Naive thymus-derived CD8-positive, alpha-beta T cell (primary cell): ENCODE measurements around the gene WWTR1. TPM values are rescaled to one million over a fixed set of nuclear protein-coding genes. Genes with fewer than 3 reads are reported as not detected.

Source experiments
- ATAC-seq, 2 donors: fragments of 150-1000 bp; cut with Tn5 transposase in 1 of 2; sonication (Bioruptor Pico), chemical (Tn5 transposase) in 1 of 2; 1 replicate in 1 of 2; 2 replicates in 1 of 2; pipeline ENCODE4 v1.10.0; 2021; ENCODE audit warnings: mild to moderate bottlenecking in 2 of 2, moderate library complexity in 2 of 2
- POLR2A ChIA-PET: fragments of 350-600 bp; sonication (Branson Sonifier 250); formaldehyde crosslinking; loops from one replicate; lab custom pipeline; 2021; ENCODE audit warnings: antibody characterized with exemption; lab: Charles Lee
- DNase-seq, 10 donors: peaks; one replicate each; pipeline versions ENCODE4 v3.0.0 to v3.0.0-alpha.2; 2020 to 2022
- H3K27ac Mint-ChIP-seq, 10 donors: one replicate each; pipeline ENCODE4 v1.8.0; 2020 to 2022; ENCODE audit warnings: mild to moderate bottlenecking in 10 of 10, mixed read lengths in 10 of 10, moderate library complexity in 4 of 10, inconsistent platforms in 1 of 10
- H3K27me3 Mint-ChIP-seq, 5 donors: one replicate each; pipeline ENCODE4 v1.8.0; 2021 to 2022; ENCODE audit warnings: mixed read lengths in 5 of 5
- H3K36me3 Mint-ChIP-seq, 3 donors: one replicate each; pipeline ENCODE4 v1.8.0; 2020 to 2022; ENCODE audit warnings: mixed read lengths in 3 of 3, mild to moderate bottlenecking in 2 of 3, inconsistent platforms in 1 of 3
- H3K4me1 Mint-ChIP-seq, 4 donors: one replicate each; pipeline ENCODE4 v1.8.0; 2021 to 2022; ENCODE audit warnings: mixed read lengths in 4 of 4
- H3K4me3 Mint-ChIP-seq, 10 donors: one replicate each; pipeline ENCODE4 v1.8.0; 2020 to 2022; ENCODE audit warnings: mild to moderate bottlenecking in 10 of 10, mixed read lengths in 10 of 10, moderate library complexity in 6 of 10, inconsistent platforms in 1 of 10
- H3K9me3 Mint-ChIP-seq, 9 donors: one replicate each; pipeline ENCODE4 v1.8.0; 2020 to 2022; ENCODE audit warnings: mixed read lengths in 9 of 9, mild to moderate bottlenecking in 3 of 9, inconsistent platforms in 1 of 9, moderate library complexity in 1 of 9
- polyA plus RNA-seq, 3 donors: library from polyadenylated mRNA; unstranded; fragments of 300-500 nt; fragmentation: Illumina TruSeq; gene quantifications; one replicate each; pipeline ENCODE4 v1.2.3, GENCODE V29; 2021
- total RNA-seq, 8 experiments: library from RNA in 2 of 8; stranded (reverse) in 2 of 8; gene quantifications; one replicate each; pipeline ENCODE4 v1.2.3 and lab custom pipeline; 2021 to 2026

WWTR1 gene
- total and polyA plus RNA-seq, 5 experiments from 2014 or later = 0.06 to 0.58 (median 0.37) TPM

- DNase-seq = no peak
- POLR2A ChIA-PET = no interaction called here
- no peak for ATAC-seq
Measured at GRCh38 chr3:149670742-149671492, 13.1 kb upstream of the WWTR1 start.

GRCh38 chr3:149667576-149667975, 9.8 kb upstream of the WWTR1 start:
- Mint-ChIP-seq H3K4me1 (no peaks in the 10 kb centered on the region), H3K27ac (no peak overlapping the region), H3K27me3 (peaks cover 14 to 26% (median 21%) of the 10 kb centered on the region in 5 donors), H3K36me3 (peaks cover 0 to under 1% (median 0%) of the 10 kb centered on the region in 3 donors), H3K9me3 (no peaks in the 10 kb centered on the region), H3K4me3 (no peak overlapping the region)
- ATAC-seq (no peak), DNase-seq (no peak)
- POLR2A ChIA-PET = no interaction called here

More at GRCh38 chr3:149670742-149671492, 13.1 kb upstream of the WWTR1 start:
- no peak overlapping the region for H3K27ac Mint-ChIP-seq
- H3K4me1 Mint-ChIP-seq = no peaks in the 10 kb centered on the region
- H3K4me3 Mint-ChIP-seq = no peak overlapping the region
- peaks cover 5 to 21% (median 9%) of the 10 kb centered on the region in 5 donors for H3K27me3 Mint-ChIP-seq
- H3K9me3 Mint-ChIP-seq = peaks cover 0 to 1% (median 0%) of the 10 kb centered on the region in 9 donors
- peaks cover 0 to 2% (median 0%) of the 10 kb centered on the region in 3 donors for H3K36me3 Mint-ChIP-seq

GRCh38 chr3:149663966-149664365, 6.1 kb upstream of the WWTR1 start:
- Mint-ChIP-seq H3K9me3 (peaks cover 0 to 3% (median 0%) of the 10 kb centered on the region in 9 donors), H3K4me3 (no peak overlapping the region), H3K27ac (no peak overlapping the region), H3K36me3 (peaks cover 0 to 5% (median 0%) of the 10 kb centered on the region in 3 donors), H3K27me3 (peaks cover 30 to 52% (median 37%) of the 10 kb centered on the region in 5 donors), H3K4me1 (peaks cover 0 to under 1% (median 0%) of the 10 kb centered on the region in 4 donors)
- ATAC-seq = no peak
- POLR2A ChIA-PET = no interaction called here
- no peak for DNase-seq

- no peak for ATAC-seq
- H3K36me3 Mint-ChIP-seq = peaks cover 0 to 5% (median 0%) of the 10 kb centered on the region in 3 donors
- POLR2A ChIA-PET = no interaction called here
- peaks cover 34 to 61% (median 48%) of the 10 kb centered on the region in 5 donors for H3K27me3 Mint-ChIP-seq
- H3K4me3 Mint-ChIP-seq = no peak overlapping the region
- H3K9me3 Mint-ChIP-seq = peaks cover 0 to 3% (median 0%) of the 10 kb centered on the region in 9 donors
- no peak for DNase-seq
- H3K4me1 Mint-ChIP-seq = peaks cover 4 to 12% (median 7%) of the 10 kb centered on the region in 4 donors
- no peak overlapping the region for H3K27ac Mint-ChIP-seq
Measured at GRCh38 chr3:149662240-149662887, 4.5 kb upstream of the WWTR1 start.

- Mint-ChIP-seq H3K4me1 (peaks cover 8 to 18% (median 14%) of the 10 kb centered on the region in 4 donors), H3K9me3 (peaks cover 0 to 3% (median 0%) of the 10 kb centered on the region in 9 donors), H3K4me3 (no peak overlapping the region), H3K27me3 (peaks cover 39 to 76% (median 56%) of the 10 kb centered on the region in 5 donors), H3K27ac (no peak overlapping the region), H3K36me3 (peaks cover 0 to 5% (median 0%) of the 10 kb centered on the region in 3 donors)
- ATAC-seq (no peak), DNase-seq (no peak)
- POLR2A ChIA-PET = no interaction called here
Measured at GRCh38 chr3:149660462-149660861, 2.6 kb upstream of the WWTR1 start.

- Mint-ChIP-seq H3K27ac (no peak overlapping the region), H3K36me3 (peaks cover 0 to 5% (median 0%) of the 10 kb centered on the region in 3 donors), H3K27me3 (peaks cover 42 to 88% (median 60%) of the 10 kb centered on the region in 5 donors), H3K9me3 (peaks cover 0 to 3% (median 0%) of the 10 kb centered on the region in 9 donors), H3K4me1 (peaks cover 8 to 18% (median 14%) of the 10 kb centered on the region in 4 donors), H3K4me3 (peak overlapping the region; percentile 66 to 86 (median 72))
- POLR2A ChIA-PET = interaction anchor here (0.6 kb wide), 1 partner anchor 309 kb away, joined by 3 read pairs; no protein-coding TSS in a partner anchor
- ATAC-seq = no peak
- no peak for DNase-seq
Measured at GRCh38 chr3:149658744-149659497, 1.1 kb upstream of the WWTR1 start.

- H3K27ac Mint-ChIP-seq = peak overlapping the region in 2 of 10 donors; percentile 17 to 18
- peak overlapping the region; percentile 67 to 89 (median 78) for H3K4me3 Mint-ChIP-seq
- ATAC-seq (peak; percentile 56 to 59), DNase-seq (peak in 1 of 10 donors; percentile 7)
- POLR2A ChIA-PET = no interaction called here
- peaks cover 0 to 2% (median 0%) of the 10 kb centered on the region in 9 donors for H3K9me3 Mint-ChIP-seq
- peaks cover 0 to 3% (median 0%) of the 10 kb centered on the region in 3 donors for H3K36me3 Mint-ChIP-seq
- peaks cover 8 to 18% (median 14%) of the 10 kb centered on the region in 4 donors for H3K4me1 Mint-ChIP-seq
- H3K27me3 Mint-ChIP-seq = peaks cover 34 to 76% (median 53%) of the 10 kb centered on the region in 5 donors
Measured at GRCh38 chr3:149657321-149657925, 402 bp downstream of the WWTR1 start.

GRCh38 chr3:149655826-149656574, 1.8 kb downstream of the WWTR1 start:
- ATAC-seq (no peak), DNase-seq (no peak)
- H3K27me3 Mint-ChIP-seq = peaks cover 37 to 76% (median 55%) of the 10 kb centered on the region in 5 donors
- H3K27ac Mint-ChIP-seq = no peak overlapping the region
- H3K4me1 Mint-ChIP-seq = peaks cover 8 to 18% (median 14%) of the 10 kb centered on the region in 4 donors
- peaks cover 0 to 5% (median 0%) of the 10 kb centered on the region in 3 donors for H3K36me3 Mint-ChIP-seq
- POLR2A ChIA-PET = no interaction called here
- H3K9me3 Mint-ChIP-seq = no peaks in the 10 kb centered on the region
- H3K4me3 Mint-ChIP-seq = peak overlapping the region in 8 of 10 donors; percentile 4 to 61 (median 33)

GRCh38 chr3:149654188-149654601, 3.6 kb downstream of the WWTR1 start:
- DNase-seq = no peak
- Mint-ChIP-seq H3K27me3 (peaks cover 37 to 68% (median 53%) of the 10 kb centered on the region in 5 donors), H3K27ac (no peak overlapping the region), H3K4me1 (peaks cover 8 to 18% (median 14%) of the 10 kb centered on the region in 4 donors), H3K4me3 (peak overlapping the region in 1 of 10 donors; percentile 26), H3K9me3 (no peaks in the 10 kb centered on the region), H3K36me3 (peaks cover 0 to 5% (median 0%) of the 10 kb centered on the region in 3 donors)
- ATAC-seq = no peak
- POLR2A ChIA-PET = no interaction called here

- Mint-ChIP-seq H3K27me3 (peaks cover 37 to 66% (median 50%) of the 10 kb centered on the region in 5 donors), H3K4me1 (peaks cover 6 to 15% (median 12%) of the 10 kb centered on the region in 4 donors), H3K9me3 (no peaks in the 10 kb centered on the region), H3K36me3 (peaks cover 0 to 5% (median 0%) of the 10 kb centered on the region in 3 donors), H3K27ac (no peak overlapping the region), H3K4me3 (no peak overlapping the region)
- DNase-seq = no peak
- ATAC-seq = no peak
- POLR2A ChIA-PET = no interaction called here
Measured at GRCh38 chr3:149653564-149653963, 4.3 kb downstream of the WWTR1 start.

GRCh38 chr3:149653136-149653535, 4.7 kb downstream of the WWTR1 start:
- H3K4me1 Mint-ChIP-seq = peaks cover 4 to 11% (median 10%) of the 10 kb centered on the region in 4 donors
- H3K27me3 Mint-ChIP-seq = peaks cover 38 to 66% (median 51%) of the 10 kb centered on the region in 5 donors
- peaks cover 0 to 5% (median 0%) of the 10 kb centered on the region in 3 donors for H3K36me3 Mint-ChIP-seq
- DNase-seq (no peak), ATAC-seq (no peak)
- no peak overlapping the region for H3K4me3 Mint-ChIP-seq
- H3K9me3 Mint-ChIP-seq = no peaks in the 10 kb centered on the region
- H3K27ac Mint-ChIP-seq = no peak overlapping the region
- POLR2A ChIA-PET = no interaction called here
